HepG2 (cell line): ENCODE measurements around the gene KANSL3. TPM values are rescaled to one million over a fixed set of nuclear protein-coding genes. Genes with fewer than 3 reads are reported as not detected.

Experiments used
- ATAC-seq: fragments of 200-7000 bp; cut with Tn5 transposase; 3 replicates; pipeline ENCODE4 v1.9.1; 2020; ENCODE audit warnings: mild to moderate bottlenecking, moderate library complexity
- BruUV-seq: library from RNA; stranded (reverse); fragments of 400-500 nt; replicated peaks from 2 replicates; lab custom pipeline; 2021; lab: Mats Ljungman, UMichigan
- CTCF ChIA-PET: fragments of 300-600 bp; formaldehyde crosslinking; extraction: SDS; loops from one replicate; lab custom pipeline; 2021; ENCODE audit warnings: low total read pairs, inconsistent platforms, low intra/inter-chr PET ratio; lab: Yijun Ruan, JAX
- POLR2A ChIA-PET: fragments of 350-600 bp; sonication (Branson Sonifier 250); formaldehyde crosslinking; loops from one replicate; lab custom pipeline; 2020; ENCODE audit warnings: antibody characterized with exemption, inconsistent platforms; lab: Yijun Ruan, JAX
- DNase-seq: peaks from one replicate; pipeline ENCODE4 v3.0.0-alpha.2; 2015; ENCODE audit warnings: low spot score
- FAIRE-seq: peaks from 3 replicates; lab custom pipeline; 2011; peaks lifted over from hg19 to GRCh38; lab: Jason Lieb, UNC
- H2AFZ ChIP-seq: one replicate; pipeline ENCODE4 v1.6.1; 2011; ENCODE audit warnings: low read length, inconsistent platforms
- H3K27ac ChIP-seq: fragments of 300-600 bp; 3 replicates; pipeline ENCODE4 v1.8.0; 2011; ENCODE audit warnings: mixed run types, mild to moderate bottlenecking, mixed read lengths, low read length, inconsistent platforms; ENCODE audit not compliant: insufficient read depth; ENCODE audit errors: extremely low read length
- H3K27me3 ChIP-seq, 2 experiments: fragments of 200-600 bp in 1 of 2; 2 replicates in 1 of 2; 3 replicates in 1 of 2; pipeline versions ENCODE4 v1.6.0 to v1.8.0; 2011; ENCODE audit warnings: low read length in 2 of 2, mild to moderate bottlenecking in 2 of 2, moderate library complexity in 2 of 2, inconsistent platforms in 1 of 2; ENCODE audit not compliant: insufficient read depth in 2 of 2, control insufficient read depth in 1 of 2
- H3K36me3 ChIP-seq, 2 experiments: fragments of 200-600 bp in 1 of 2; replicated peaks in 1 of 2; 2 replicates in 1 of 2; 3 replicates in 1 of 2; pipeline versions ENCODE4 v1.5.1 to v1.8.0; 2011; ENCODE audit warnings: low read length in 2 of 2, inconsistent platforms in 1 of 2; ENCODE audit not compliant: insufficient read depth in 2 of 2, control insufficient read depth in 1 of 2
- H3K4me1 ChIP-seq: 2 replicates; pipeline ENCODE4 v1.5.1; 2012; ENCODE audit warnings: low read length, inconsistent platforms; ENCODE audit not compliant: insufficient read depth
- H3K4me2 ChIP-seq: 2 replicates; pipeline ENCODE4 v1.6.0; 2011; ENCODE audit warnings: low read depth, low read length, inconsistent platforms
- H3K4me3 ChIP-seq, 3 experiments: fragments of 200-600 bp in 1 of 3; sonication (generic), shearing (Covaris generic) in 1 of 3; replicated peaks in 1 of 3; 2 replicates each; pipeline ENCODE4 v1.5.1; 2011 to 2016; ENCODE audit warnings: low read length in 3 of 3, inconsistent platforms in 2 of 3, low read depth in 2 of 3, mild to moderate bottlenecking in 2 of 3, control low read depth in 1 of 3, mixed read lengths in 1 of 3; ENCODE audit not compliant: insufficient read depth in 1 of 3
- H3K79me2 ChIP-seq: one replicate; pipeline ENCODE4 v1.6.1; 2011; ENCODE audit warnings: low read length, inconsistent platforms; ENCODE audit not compliant: insufficient read depth
- H3K9ac ChIP-seq: 2 replicates; pipeline ENCODE4 v1.6.0; 2011; ENCODE audit warnings: mild to moderate bottlenecking, low read depth, low read length, inconsistent platforms; ENCODE audit not compliant: insufficient read depth
- H3K9me3 ChIP-seq: 2 replicates; pipeline ENCODE4 v1.5.1; 2012; ENCODE audit warnings: mild to moderate bottlenecking, low read length
- H4K20me1 ChIP-seq: 2 replicates; pipeline ENCODE4 v1.6.0; 2011; ENCODE audit warnings: inconsistent platforms, mild to moderate bottlenecking, low read length, moderate library complexity; ENCODE audit not compliant: insufficient read depth
- ADNP ChIP-seq: sonication (generic); formaldehyde crosslinking; IDR thresholded peaks from 2 replicates; pipeline ENCODE4 v1.4.0; 2020; ENCODE audit warnings: missing genetic modification reagents
- CEBPG ChIP-seq: IDR thresholded peaks from 2 replicates; pipeline ENCODE4 v1.6.1; 2016
- HNRNPL ChIP-seq: fragments of 200-400 bp; formaldehyde crosslinking; IDR thresholded peaks from 2 replicates; pipeline ENCODE4 v1.6.1; 2017; ENCODE audit warnings: mild to moderate bottlenecking, low read depth, low read length
- JDP2 ChIP-seq: sonication (generic); formaldehyde crosslinking; IDR thresholded peaks from 2 replicates; pipeline ENCODE4 v1.8.1; 2022; ENCODE audit warnings: missing genetic modification reagents, borderline replicate concordance
- MEIS2 ChIP-seq: sonication (generic); formaldehyde crosslinking; IDR thresholded peaks from 2 replicates; pipeline ENCODE4 v1.9.0; 2021; ENCODE audit warnings: mild to moderate bottlenecking, missing genetic modification reagents
- MIER3 ChIP-seq: IDR thresholded peaks from 2 replicates; pipeline ENCODE4 v1.6.1; 2016; ENCODE audit warnings: missing compliant biosample characterization, borderline replicate concordance
- NR2C2 ChIP-seq: sonication (generic); formaldehyde crosslinking; IDR thresholded peaks from 2 replicates; pipeline ENCODE4 v1.4.0; 2020; ENCODE audit warnings: missing genetic modification reagents, mild to moderate bottlenecking, moderate library complexity, borderline replicate concordance
- POLR2G ChIP-seq: fragments of 200-400 bp; formaldehyde crosslinking; IDR thresholded peaks from 2 replicates; pipeline ENCODE4 v1.6.1; 2018; ENCODE audit warnings: mild to moderate bottlenecking, low read depth, low read length, moderate library complexity
- RBFOX2 ChIP-seq: fragments of 200-400 bp; formaldehyde crosslinking; IDR thresholded peaks from 2 replicates; pipeline ENCODE4 v1.6.1; 2017; ENCODE audit warnings: low read depth, mild to moderate bottlenecking, low read length
- RXRA ChIP-seq: sonication (generic); formaldehyde crosslinking; IDR thresholded peaks from 2 replicates; pipeline ENCODE4 v1.5.1; 2020; ENCODE audit warnings: missing genetic modification reagents
- SAP130 ChIP-seq: IDR thresholded peaks from 2 replicates; pipeline ENCODE4 v1.6.1; 2016; ENCODE audit warnings: low read depth
- TCF7L2 ChIP-seq: IDR thresholded peaks from 2 replicates; pipeline ENCODE4 v1.6.1; 2011; ENCODE audit warnings: mild to moderate bottlenecking, low read depth, low read length, moderate library complexity
- ZC3H4 ChIP-seq: sonication (generic); formaldehyde crosslinking; IDR thresholded peaks from 2 replicates; pipeline ENCODE4 v1.4.0; 2020; ENCODE audit warnings: missing genetic modification reagents, borderline replicate concordance
- ZNF260 ChIP-seq: sonication (generic); formaldehyde crosslinking; IDR thresholded peaks from 2 replicates; pipeline ENCODE4 v1.4.0; 2020; ENCODE audit warnings: missing genetic modification reagents, low read depth, mild to moderate bottlenecking, borderline replicate concordance
- ZNF333 ChIP-seq: sonication (generic); formaldehyde crosslinking; IDR thresholded peaks from 2 replicates; pipeline ENCODE4 v1.4.0; 2020; ENCODE audit warnings: mild to moderate bottlenecking, missing genetic modification reagents, borderline replicate concordance
- ZNF432 ChIP-seq: sonication (generic); formaldehyde crosslinking; IDR thresholded peaks from 2 replicates; pipeline ENCODE4 v1.5.0; 2020; ENCODE audit warnings: missing genetic modification reagents, mild to moderate bottlenecking, borderline replicate concordance
- ZNF781 ChIP-seq: sonication (generic); formaldehyde crosslinking; IDR thresholded peaks from 2 replicates; pipeline ENCODE4 v1.5.1; 2020; ENCODE audit warnings: borderline replicate concordance, mild to moderate bottlenecking, missing genetic modification reagents; ENCODE audit errors: not compliant biosample characterization
- WGBS: methylation state at CpG from one replicate; pipeline ENCODE4 v1.1.6; 2017; ENCODE audit warnings: low lambda C conversion rate; 5-methylcytosine and 5-hydroxymethylcytosine counted together
- in situ Hi-C: cut with HindIII; loops from 2 replicates; pipeline ENCODE4 v1.10.0; 2017; ENCODE audit warnings: low pct_unique_long_range_greater_than_20kb; ENCODE audit not compliant: extremely low pct_ligation_motif_present
- intact Hi-C: fragments of 100-400 bp; cut with micrococcal nuclease; formaldehyde crosslinking; loops from one replicate; pipeline ENCODE4 v1.10.0; 2022; ENCODE audit not compliant: unreplicated experiment
- polyA plus RNA-seq, 8 experiments: library from polyadenylated mRNA; depleted of rRNA in 3 of 8; stranded (reverse) in 7 of 8; unstranded in 1 of 8; fragments of >200 nt; fragmentation: Illumina TruSeq in 4 of 8; extraction: Trizol in 4 of 8; gene quantifications; 2 replicates each; pipeline versions ENCODE4 v1.2.1 to v1.2.3, GENCODE V29; 2011 to 2016; ENCODE audit warnings: low read depth in 4 of 8, missing spikeins in 1 of 8, mixed read lengths in 1 of 8; ENCODE audit not compliant: insufficient read depth in 1 of 8
- total RNA-seq, 5 experiments: library from RNA; depleted of rRNA; stranded (reverse); fragments of >200 nt; fragmentation: Illumina TruSeq; extraction: Trizol; gene quantifications; 2 replicates each; pipeline ENCODE4 v1.2.3, GENCODE V29; 2016; ENCODE audit warnings: low read depth in 1 of 5
- TF ChIP-seq, protein P1 (sequence below): sonication (generic); formaldehyde crosslinking; IDR thresholded peaks from 2 replicates; pipeline ENCODE4 v1.4.0; 2020; ENCODE audit warnings: missing genetic modification reagents
- TF ChIP-seq, protein P2 (sequence below): sonication (generic); formaldehyde crosslinking; IDR thresholded peaks from 2 replicates; pipeline ENCODE4 v1.5.0; 2020; ENCODE audit warnings: mild to moderate bottlenecking, missing genetic modification reagents, borderline replicate concordance

The KANSL3 gene
- total and polyA plus RNA-seq, 2 of the 13 experiments (the other 11 are each of a cell fraction or from before 2014, with no cell fraction given), result 20.8 to 37.3 TPM

DNA sequence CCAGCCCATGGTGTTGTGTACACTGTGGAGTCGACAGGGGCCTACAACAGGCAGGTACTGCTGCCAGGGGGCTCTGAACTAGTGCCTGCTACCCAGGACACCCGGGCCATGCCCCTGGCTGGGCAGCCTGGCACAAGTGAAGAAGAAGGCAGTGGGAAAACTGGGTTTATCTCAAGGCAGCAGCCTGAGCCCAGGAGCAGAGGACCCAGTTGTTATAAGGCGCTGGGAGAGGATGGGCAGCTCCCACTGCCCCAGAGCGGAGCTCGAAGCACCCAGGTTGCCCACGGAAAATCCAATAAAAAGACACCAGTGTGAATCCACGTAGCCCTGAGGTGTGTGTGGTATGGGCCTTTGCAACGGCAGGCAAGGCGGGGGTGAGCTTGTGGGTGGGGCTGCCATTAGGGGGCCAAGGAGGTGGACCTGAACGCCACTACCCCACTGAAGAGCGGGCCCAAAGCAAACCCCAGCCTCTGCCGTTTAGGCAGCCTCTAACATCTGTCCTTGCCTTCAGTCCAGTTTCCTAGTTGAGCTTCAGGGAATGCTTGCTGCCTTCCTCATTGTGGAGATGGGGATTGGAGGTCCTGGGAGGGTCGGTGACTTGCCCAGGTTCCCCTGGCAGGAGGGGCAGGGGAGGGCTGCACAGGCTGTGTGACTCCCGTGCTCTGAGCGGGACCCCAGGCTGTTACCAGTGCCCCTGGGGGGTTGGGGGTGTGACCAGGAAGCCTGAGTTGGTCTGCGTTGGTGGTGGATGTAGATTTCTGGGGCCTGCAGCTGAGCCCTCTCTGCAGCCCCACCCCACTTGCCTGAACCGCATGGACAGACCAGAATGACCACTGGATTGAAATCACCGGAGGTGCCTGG lies 85.6 kb downstream of the KANSL3 start:
- H4K20me1 ChIP-seq, result no peaks in the 10 kb centered on the region
- DNase-seq, result no peak
- no peak overlapping the region for H3K4me3 ChIP-seq
- no peaks in the 10 kb centered on the region; a peak in 1 of 5 replicates for H3K36me3 ChIP-seq
- 89% methylated on average over 15 of the region's 18 CpGs for WGBS
- no TSS peak for BruUV-seq
- no peak overlapping the region for H3K27ac ChIP-seq
- no peak overlapping the region for H3K9ac ChIP-seq
- H3K4me2 ChIP-seq, result no peak overlapping the region
- in situ Hi-C loops, result no loop called here
- ChIA-PET CTCF (no interaction called here), POLR2A (no interaction called here)
- H3K9me3 ChIP-seq, result no peaks in the 10 kb centered on the region
- TF ChIP-seq ZNF260 (CRISPR knock-in tag) (no peak), MIER3 (CRISPR knock-in tag) (no peak), JDP2 (CRISPR knock-in tag) (no peak), CEBPG (no peak), MEIS2 (CRISPR knock-in tag) (no peak), ZC3H4 (no peak), RXRA (peak; percentile 2; the same call in 1 of the 2 replicates), ZNF432 (CRISPR knock-in tag) (no peak), RBFOX2 (0 out of 2 replicates have a peak, but pooled peaks have one; percentile 1), POLR2G (peak; percentile 6; the same call in 1 of the 2 replicates), HNRNPL (0 out of 2 replicates have a peak, but pooled peaks have one; percentile 1), ZNF781 (CRISPR knock-in tag) (no peak), ADNP (CRISPR knock-in tag) (no peak), ZNF333 (no peak), TCF7L2 (no peak), NR2C2 (no peak), SAP130 (CRISPR knock-in tag) (no peak)
- TF ChIP-seq, protein P1, sequence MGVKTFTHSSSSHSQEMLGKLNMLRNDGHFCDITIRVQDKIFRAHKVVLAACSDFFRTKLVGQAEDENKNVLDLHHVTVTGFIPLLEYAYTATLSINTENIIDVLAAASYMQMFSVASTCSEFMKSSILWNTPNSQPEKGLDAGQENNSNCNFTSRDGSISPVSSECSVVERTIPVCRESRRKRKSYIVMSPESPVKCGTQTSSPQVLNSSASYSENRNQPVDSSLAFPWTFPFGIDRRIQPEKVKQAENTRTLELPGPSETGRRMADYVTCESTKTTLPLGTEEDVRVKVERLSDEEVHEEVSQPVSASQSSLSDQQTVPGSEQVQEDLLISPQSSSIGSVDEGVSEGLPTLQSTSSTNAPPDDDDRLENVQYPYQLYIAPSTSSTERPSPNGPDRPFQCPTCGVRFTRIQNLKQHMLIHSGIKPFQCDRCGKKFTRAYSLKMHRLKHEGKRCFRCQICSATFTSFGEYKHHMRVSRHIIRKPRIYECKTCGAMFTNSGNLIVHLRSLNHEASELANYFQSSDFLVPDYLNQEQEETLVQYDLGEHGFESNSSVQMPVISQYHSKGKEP, result no peak
- TF ChIP-seq, protein P2, sequence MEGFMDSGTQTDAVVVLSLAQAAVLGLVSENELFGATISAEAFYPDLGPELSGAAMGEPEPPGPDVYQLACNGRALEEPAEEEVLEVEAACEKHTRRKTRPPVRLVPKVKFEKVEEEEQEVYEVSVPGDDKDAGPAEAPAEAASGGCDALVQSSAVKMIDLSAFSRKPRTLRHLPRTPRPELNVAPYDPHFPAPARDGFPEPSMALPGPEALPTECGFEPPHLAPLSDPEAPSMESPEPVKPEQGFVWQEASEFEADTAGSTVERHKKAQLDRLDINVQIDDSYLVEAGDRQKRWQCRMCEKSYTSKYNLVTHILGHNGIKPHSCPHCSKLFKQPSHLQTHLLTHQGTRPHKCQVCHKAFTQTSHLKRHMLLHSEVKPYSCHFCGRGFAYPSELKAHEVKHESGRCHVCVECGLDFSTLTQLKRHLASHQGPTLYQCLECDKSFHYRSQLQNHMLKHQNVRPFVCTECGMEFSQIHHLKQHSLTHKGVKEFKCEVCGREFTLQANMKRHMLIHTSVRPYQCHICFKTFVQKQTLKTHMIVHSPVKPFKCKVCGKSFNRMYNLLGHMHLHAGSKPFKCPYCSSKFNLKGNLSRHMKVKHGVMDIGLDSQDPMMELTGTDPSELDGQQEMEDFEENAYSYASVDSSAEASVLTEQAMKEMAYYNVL (CRISPR knock-in tag), result no peak
- intact Hi-C loops, result loop anchor here (5.0 kb wide), 2 partner anchors 50 to 80 kb away; no protein-coding TSS in a partner anchor
- H3K4me1 ChIP-seq, result peaks cover 65% of the 10 kb centered on the region
- no peaks in the 10 kb centered on the region for H3K79me2 ChIP-seq
- FAIRE-seq, result no peak
- H3K27me3 ChIP-seq, result no peaks in the 10 kb centered on the region
- ATAC-seq, result no peak
- no peak overlapping the region for H2AFZ ChIP-seq
